Fibroblast of villous mesenchyme (primary cell): ENCODE data around the gene CFAP46. TPM values are rescaled to one million over a fixed set of nuclear protein-coding genes. Genes with fewer than 3 reads are reported as not detected.

Source experiments
- DNase-seq: peaks from one replicate; pipeline ENCODE4 v3.0.0-alpha.2; 2010; ENCODE audit warnings: low read depth
- H3K4me3 ChIP-seq: 2 replicates; pipeline ENCODE4 v1.5.1; 2011; ENCODE audit warnings: low read depth, mild to moderate bottlenecking, low read length
- total RNA-seq: library from RNA; depleted of rRNA; stranded (reverse); fragments of >200 nt; gene quantifications from 2 replicates; pipeline ENCODE4 v1.2.3, GENCODE V29; 2012
- TF ChIP-seq, protein P1 (sequence below): IDR thresholded peaks from 2 replicates; pipeline ENCODE4 v1.5.1; 2012; ENCODE audit warnings: low read depth, mild to moderate bottlenecking, low read length; ENCODE audit not compliant: insufficient read depth

CFAP46 gene
- total RNA-seq, 1 donor = under 0.01 TPM

GRCh38 chr10:132785723-132786475 is 156.5 kb downstream of the CFAP46 start, which contains the start of gene NKX6-2:
Gene NKX6-2 (minus strand): TSS chr10:132786147. CDS start chr10:132785948, 199 bp downstream.
- TF ChIP-seq, protein P1, sequence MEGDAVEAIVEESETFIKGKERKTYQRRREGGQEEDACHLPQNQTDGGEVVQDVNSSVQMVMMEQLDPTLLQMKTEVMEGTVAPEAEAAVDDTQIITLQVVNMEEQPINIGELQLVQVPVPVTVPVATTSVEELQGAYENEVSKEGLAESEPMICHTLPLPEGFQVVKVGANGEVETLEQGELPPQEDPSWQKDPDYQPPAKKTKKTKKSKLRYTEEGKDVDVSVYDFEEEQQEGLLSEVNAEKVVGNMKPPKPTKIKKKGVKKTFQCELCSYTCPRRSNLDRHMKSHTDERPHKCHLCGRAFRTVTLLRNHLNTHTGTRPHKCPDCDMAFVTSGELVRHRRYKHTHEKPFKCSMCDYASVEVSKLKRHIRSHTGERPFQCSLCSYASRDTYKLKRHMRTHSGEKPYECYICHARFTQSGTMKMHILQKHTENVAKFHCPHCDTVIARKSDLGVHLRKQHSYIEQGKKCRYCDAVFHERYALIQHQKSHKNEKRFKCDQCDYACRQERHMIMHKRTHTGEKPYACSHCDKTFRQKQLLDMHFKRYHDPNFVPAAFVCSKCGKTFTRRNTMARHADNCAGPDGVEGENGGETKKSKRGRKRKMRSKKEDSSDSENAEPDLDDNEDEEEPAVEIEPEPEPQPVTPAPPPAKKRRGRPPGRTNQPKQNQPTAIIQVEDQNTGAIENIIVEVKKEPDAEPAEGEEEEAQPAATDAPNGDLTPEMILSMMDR = no peak
- no peak for DNase-seq
- H3K4me3 ChIP-seq = no peak within 1 kb of the TSS

DNA sequence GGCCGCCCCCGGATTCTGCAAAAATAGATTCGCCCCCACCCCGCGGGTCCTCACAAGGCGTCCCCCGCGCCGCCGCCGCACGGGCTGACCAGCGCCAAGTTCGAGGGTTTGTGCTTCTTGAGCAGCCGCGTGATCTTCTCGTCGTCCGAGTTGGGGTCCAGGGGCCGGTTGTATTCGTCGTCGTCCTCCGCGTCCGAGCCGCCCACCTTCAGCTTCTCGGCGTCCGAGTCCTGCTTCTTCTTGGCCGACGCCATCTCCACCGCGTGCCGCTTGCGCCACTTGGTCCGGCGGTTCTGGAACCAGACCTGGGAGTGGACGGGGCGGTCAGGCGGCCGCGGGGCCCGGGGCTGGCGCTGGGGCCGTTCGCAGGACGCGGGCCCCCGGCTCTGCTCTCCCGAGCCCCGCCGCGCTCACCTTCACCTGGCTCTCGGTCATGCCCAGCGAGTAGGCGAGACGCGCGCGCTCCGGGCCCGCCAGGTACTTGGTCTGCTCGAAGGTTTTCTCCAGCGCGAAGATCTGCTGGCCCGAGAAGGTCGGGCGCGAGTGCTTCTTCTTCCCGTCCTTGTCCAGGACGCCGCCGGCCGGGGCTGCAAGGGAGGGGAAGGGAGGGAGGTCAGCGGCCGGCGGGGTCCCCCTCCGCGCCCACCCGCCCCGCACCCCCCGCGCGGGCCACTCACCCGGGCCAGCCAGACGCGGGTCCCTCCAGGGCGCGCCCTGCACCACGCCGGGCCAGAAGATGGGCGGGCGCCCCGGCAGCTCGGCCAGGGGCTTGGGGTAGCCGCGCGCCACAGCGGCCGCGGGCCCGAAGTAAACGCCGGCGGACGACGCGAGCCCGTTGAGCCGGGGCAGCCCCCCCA is 157.3 kb downstream of the CFAP46 start:
- no peak overlapping the region for H3K4me3 ChIP-seq
- DNase-seq = no peak
- TF ChIP-seq, protein P1 = no peak

DNA sequence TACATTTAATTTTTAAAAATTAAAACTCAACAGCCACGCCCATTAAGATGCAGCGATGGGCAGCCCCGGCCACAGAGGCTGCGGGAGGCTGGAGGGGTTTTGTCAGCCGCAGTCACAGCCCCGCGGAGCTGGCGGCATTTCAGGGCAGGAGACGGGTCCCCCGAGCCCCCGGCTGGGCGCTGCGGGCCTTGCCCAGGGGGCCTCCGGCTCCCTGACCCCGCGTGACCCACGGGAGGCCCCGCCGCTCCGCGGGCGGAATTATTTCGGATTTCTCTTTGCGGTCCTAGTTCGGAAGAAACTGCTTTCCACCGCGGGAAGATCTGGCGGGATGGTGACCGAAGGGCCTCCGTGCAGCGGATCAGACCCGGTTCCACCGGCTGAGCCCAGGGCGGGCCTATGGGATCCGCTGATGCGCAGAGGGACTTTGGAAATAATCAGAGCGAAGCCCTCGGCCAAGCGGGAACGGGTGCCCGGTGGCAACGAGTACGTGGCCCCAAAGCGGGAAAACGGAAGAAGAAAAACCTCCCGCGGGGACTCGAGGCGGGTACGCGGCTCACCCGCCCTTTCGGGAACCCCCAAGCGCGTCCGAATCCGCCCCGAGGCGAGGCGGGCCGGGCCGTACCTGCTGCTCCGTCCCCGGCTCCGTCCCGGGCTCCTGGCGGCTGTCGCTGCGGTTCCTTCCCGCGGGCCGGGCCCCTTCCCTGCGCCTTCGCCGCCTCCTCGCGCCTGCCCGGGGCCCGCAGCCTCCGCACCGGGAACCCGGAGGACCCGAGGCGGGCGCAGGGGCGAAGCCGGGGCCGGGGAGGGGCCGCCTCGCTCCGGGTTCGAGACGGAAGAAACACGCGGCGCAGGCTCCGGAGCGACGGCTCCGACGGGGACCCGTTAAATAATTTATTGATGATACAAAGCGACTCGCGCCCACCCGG is 158.2 kb downstream of the CFAP46 start:
- TF ChIP-seq, protein P1 = no peak
- H3K4me3 ChIP-seq = no peak overlapping the region
- no peak for DNase-seq

DNA sequence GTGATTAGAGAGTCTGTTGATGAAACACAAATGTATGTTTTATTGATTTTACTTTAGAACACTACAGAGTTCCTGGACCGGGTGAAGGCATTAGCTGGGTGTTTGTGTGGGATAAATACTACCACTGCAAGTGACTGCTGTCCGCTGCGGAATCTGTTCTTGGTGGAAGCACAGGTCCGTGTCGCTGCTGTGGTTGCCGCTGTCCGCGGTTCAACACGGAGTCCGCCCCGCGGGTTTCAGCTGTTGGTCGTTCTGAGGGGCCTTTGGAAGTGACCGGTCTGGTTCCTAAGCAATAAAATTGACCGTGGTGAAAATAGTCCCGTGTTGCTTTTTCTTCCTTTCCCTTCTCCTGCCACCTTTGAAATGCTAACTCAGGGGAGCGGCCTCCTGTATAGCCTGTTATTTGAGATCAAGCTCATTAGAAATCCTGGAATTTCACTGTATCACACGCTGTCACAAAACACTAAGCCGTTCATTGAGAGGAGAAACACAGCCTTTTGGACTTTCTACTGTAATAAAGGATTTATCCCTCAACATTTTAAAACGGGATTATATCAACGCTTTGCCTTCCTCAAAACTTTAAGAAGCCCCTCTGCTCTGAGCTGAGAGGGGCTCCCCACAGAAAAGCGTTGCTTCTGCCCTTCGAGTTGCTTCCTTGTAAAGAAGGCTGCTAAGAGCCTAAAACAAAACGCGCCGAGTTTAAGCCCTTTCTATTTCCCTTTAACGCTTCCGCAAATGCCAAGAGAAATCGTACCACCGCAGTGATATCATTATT is 159.0 kb downstream of the CFAP46 start:
- H3K4me3 ChIP-seq = no peak overlapping the region
- TF ChIP-seq, protein P1 = no peak
- no peak for DNase-seq

DNA sequence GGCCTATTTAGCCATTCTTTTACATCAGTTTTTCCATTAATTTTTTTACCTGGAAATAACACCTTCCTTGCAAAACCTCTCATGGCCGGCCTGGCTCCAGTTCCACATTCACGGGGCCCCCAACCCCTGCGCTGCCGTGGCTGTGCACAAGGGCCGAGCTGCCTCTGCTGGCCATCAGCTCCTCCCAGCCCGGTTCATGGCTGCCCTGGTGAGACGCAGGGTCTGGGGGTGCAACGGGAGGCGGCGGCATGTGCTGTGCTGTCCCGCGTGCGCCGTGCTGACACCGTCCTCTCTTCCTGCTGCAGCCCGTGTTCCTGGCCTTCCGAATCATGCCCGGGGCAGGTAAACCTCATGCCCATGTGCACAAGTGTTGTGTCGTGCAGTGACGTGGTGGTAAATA is 160.8 kb downstream of the CFAP46 start:
- TF ChIP-seq, protein P1 = no peak
- DNase-seq = no peak
- H3K4me3 ChIP-seq = no peak overlapping the region
